Neutrophil (primary cell): Measurements from ENCODE around the gene SCAMP2.

Source experiments
- H3K27ac ChIP-seq: fragments of 200-600 bp; sonication (generic); 2 replicates; pipeline ENCODE4 v1.5.1; 2016; ENCODE audit warnings: mild to moderate bottlenecking, moderate library complexity
- H3K27me3 ChIP-seq: fragments of 200-600 bp; sonication (generic); 2 replicates; pipeline ENCODE4 v1.6.0; 2016; ENCODE audit warnings: mild to moderate bottlenecking
- H3K36me3 ChIP-seq: fragments of 200-600 bp; sonication (generic); 2 replicates; pipeline ENCODE4 v1.5.1; 2017
- H3K4me1 ChIP-seq, 2 experiments: fragments of 200-600 bp in 1 of 2; sonication (generic) in 1 of 2; 1 replicate in 1 of 2; 2 replicates in 1 of 2; pipeline versions ENCODE4 v1.5.1 to v1.6.1; 2013 to 2016; ENCODE audit warnings: low read depth in 1 of 2, low read length in 1 of 2, mild to moderate bottlenecking in 1 of 2, moderate library complexity in 1 of 2; ENCODE audit not compliant: control insufficient read depth in 1 of 2, insufficient read depth in 1 of 2
- H3K4me3 ChIP-seq, 2 experiments: fragments of 200-600 bp in 1 of 2; sonication (generic) in 1 of 2; 1 replicate in 1 of 2; 2 replicates in 1 of 2; pipeline ENCODE4 v1.5.1; 2013 to 2016; ENCODE audit warnings: low read depth in 1 of 2, low read length in 1 of 2, mild to moderate bottlenecking in 1 of 2, moderate library complexity in 1 of 2
- H3K9me3 ChIP-seq: fragments of 200-600 bp; sonication (generic); 2 replicates; pipeline ENCODE4 v1.5.1; 2016
- TF ChIP-seq, protein P1 (sequence below): fragments of 200-600 bp; sonication (generic); IDR thresholded peaks from 2 replicates; pipeline ENCODE4 v1.5.1; 2016; ENCODE audit warnings: antibody characterized with exemption

The SCAMP2 gene

DNA sequence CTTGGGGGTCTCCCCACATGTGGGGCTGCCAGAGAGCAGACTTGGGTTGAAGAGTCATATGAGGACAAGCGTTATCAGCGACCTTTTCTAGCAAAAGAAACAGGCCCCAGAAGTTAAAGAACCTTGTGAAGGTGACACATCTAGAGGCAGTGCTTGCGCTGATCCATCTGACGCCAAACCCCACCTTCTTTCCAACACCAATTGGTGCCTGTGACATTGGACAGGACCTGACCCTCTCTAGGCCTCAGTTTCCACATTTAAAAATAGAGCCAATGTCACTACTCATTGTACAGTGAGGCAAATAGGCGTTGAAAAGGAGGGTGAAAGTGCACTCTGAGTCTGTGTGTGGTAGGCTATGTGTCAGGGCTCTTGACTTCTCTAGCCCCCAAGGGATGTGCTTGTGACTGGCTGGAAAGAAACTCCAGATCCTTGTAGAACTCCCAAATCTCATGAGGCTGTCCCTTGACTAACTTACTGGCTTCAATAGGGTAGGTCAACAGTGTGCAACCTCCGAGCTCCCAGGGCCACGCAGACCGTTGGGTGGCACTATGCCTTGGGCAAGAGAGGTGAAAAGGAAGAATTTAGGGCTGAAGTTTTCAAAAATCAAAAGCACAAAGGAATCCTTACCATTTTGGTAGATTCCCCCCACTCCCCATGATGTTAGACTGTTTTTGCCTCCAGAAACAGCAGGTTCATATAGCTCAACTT is 34.2 kb upstream of the SCAMP2 start:
- H3K4me3 ChIP-seq, result peak overlapping the region; percentile 81 to 97
- H3K9me3 ChIP-seq, result no peaks in the 10 kb centered on the region
- TF ChIP-seq, protein P1, sequence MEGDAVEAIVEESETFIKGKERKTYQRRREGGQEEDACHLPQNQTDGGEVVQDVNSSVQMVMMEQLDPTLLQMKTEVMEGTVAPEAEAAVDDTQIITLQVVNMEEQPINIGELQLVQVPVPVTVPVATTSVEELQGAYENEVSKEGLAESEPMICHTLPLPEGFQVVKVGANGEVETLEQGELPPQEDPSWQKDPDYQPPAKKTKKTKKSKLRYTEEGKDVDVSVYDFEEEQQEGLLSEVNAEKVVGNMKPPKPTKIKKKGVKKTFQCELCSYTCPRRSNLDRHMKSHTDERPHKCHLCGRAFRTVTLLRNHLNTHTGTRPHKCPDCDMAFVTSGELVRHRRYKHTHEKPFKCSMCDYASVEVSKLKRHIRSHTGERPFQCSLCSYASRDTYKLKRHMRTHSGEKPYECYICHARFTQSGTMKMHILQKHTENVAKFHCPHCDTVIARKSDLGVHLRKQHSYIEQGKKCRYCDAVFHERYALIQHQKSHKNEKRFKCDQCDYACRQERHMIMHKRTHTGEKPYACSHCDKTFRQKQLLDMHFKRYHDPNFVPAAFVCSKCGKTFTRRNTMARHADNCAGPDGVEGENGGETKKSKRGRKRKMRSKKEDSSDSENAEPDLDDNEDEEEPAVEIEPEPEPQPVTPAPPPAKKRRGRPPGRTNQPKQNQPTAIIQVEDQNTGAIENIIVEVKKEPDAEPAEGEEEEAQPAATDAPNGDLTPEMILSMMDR, result no peak

DNA sequence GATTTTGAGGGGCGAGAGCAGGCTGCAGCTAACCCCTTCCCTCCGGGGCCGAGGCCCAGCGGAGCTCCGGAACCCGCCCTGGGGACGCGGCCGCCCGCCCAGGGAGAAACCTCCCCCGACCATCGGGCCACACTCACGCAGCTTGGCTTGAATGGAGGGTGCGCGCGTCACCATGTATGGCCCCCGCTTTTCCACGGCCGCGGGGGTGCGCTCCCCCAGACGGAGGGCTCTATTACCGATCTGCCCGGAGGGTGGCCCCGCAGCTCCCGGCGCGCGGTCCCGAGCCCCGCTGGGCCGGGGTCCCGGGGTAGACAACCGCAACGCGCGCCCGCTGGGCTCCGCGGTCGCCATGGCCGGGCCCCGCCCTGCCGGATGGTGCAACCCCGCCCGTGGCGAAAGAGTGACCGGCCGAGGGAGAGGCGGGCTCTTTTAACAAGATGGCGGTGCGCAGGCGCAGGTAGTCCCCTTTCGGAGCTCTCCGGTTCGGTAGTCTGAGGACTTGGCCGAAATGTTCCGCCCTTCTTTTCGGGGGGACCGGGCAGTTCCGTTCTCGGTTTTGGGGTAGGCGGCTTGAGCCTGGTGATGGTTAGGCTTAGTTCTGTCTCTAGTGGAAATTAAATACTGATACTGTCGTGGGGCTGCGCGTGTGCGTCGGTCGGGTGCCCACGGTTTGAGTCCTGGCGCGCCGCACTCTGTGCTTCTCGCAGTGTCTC is 33.4 kb upstream of the SCAMP2 start, which contains the start of gene FAM219B:
FAM219B (minus strand) TSS at position 402 of the 713 bp plus-strand sequence; CDS start at position 351, 51 bp downstream.
- Histone ChIP-seq H3K4me1 (peaks cover 42 to 43% of the 10 kb centered on the region in 2 experiments), H3K27me3 (no peaks in the 10 kb centered on the region), H3K9me3 (no peaks in the 10 kb centered on the region), H3K4me3 (peak within 1 kb of the TSS; percentile 81 to 97), H3K36me3 (peaks cover 20% of the 10 kb centered on the region), H3K27ac (peak within 1 kb of the TSS; percentile 87)
- TF ChIP-seq, protein P1, result peak; percentile 39

More for the DNA sequence above, 34.2 kb upstream of the SCAMP2 start:
- Histone ChIP-seq H3K27ac (peak overlapping the region; percentile 87), H3K36me3 (peaks cover 19% of the 10 kb centered on the region), H3K27me3 (no peaks in the 10 kb centered on the region), H3K4me1 (peaks cover 35 to 37% of the 10 kb centered on the region in 2 experiments)

DNA sequence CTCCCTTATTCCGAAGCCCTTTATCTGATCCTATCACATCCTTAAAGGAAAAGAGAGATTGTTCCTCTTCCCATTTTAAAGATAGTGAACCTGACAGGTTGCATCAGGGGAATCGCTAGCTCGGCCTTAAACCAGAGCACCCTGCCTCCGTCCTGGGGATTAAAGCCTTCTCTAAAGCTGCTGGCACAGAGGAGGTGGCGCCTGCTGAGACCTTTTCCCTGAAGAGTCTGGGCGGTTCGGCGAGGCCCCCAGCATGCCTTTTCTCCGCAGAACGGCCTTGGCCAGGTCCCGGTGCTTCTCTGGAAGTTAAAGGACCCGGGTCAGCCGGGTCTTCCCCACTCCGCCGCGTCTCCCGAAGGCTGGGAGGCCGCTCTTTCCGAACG is 32.9 kb upstream of the SCAMP2 start:
- Histone ChIP-seq H3K27me3 (no peaks in the 10 kb centered on the region), H3K36me3 (peaks cover 22% of the 10 kb centered on the region), H3K9me3 (no peaks in the 10 kb centered on the region), H3K27ac (peak overlapping the region; percentile 87), H3K4me3 (peak overlapping the region; percentile 81 to 97), H3K4me1 (peaks cover 46 to 48% of the 10 kb centered on the region in 2 experiments)
- TF ChIP-seq, protein P1, result no peak

DNA sequence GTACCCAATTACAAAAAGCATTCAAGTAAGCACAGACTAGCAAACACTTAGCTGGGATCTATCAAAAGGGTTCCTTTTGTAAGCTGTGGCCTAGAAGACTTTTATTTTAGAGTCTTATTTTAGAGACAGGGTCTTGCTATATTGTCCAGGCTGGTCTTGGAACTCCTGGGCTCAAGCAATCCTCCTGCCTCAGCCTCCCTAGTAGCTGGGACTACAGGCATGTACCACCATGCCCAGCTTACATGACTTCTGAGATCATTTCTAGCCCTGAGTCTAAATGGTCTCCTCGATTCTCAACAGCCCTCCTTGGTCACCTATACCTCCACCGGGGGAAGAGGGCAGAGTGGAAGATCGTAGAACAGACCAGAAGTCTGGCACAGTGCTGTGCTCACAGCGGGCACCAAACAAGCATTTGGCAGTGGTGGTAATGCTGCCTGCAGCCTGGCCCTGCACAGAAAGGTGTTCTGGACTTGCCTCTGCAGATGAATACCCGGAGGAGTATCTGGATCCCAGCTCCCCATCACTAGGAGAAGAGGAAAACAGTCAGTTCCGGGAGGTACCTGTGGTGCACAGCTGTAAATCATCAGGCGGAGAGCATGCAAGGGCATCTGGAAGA is 31.1 kb upstream of the SCAMP2 start:
- Histone ChIP-seq H3K4me3 (no peak overlapping the region), H3K4me1 (peaks cover 46 to 49% of the 10 kb centered on the region in 2 experiments), H3K27ac (no peak overlapping the region), H3K27me3 (no peaks in the 10 kb centered on the region), H3K36me3 (peaks cover 39% of the 10 kb centered on the region), H3K9me3 (no peaks in the 10 kb centered on the region)
- TF ChIP-seq, protein P1, result no peak

DNA sequence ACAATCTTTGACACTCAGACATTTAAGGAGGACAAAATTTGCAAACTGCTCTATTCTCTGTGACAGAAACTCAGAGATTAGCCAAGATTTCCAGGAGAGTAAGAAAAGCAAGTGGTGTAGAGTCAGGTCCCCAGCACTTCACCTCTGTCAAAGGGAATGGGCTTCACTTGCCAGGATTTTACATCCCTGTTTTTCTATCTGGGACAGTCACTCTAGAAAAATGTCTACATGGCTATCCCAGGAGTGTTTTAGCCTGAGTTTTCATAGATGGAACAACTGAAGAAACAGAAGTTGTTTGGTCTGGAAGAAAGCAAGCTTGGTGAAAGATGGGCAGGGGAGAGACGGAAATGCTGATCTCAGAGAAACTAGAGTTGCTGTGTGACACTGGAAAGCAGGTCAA is 30.5 kb upstream of the SCAMP2 start:
- Histone ChIP-seq H3K4me1 (peaks cover 46 to 49% of the 10 kb centered on the region in 2 experiments), H3K27me3 (no peaks in the 10 kb centered on the region), H3K4me3 (no peak overlapping the region), H3K9me3 (no peaks in the 10 kb centered on the region), H3K36me3 (peaks cover 45% of the 10 kb centered on the region), H3K27ac (peak overlapping the region; percentile 14)
- TF ChIP-seq, protein P1, result no peak
